ENCODE results near the gene SARS2. TPM values are rescaled to one million over a fixed set of nuclear protein-coding genes. Genes with fewer than 3 reads are reported as not detected.
"Not testable (repeated sequence)": the region's sequence is repeated elsewhere in the genome, so short reads cannot be mapped to it uniquely, and the experiment has no call there.

SARS2 gene
- polyA plus RNA-seq, 1 donor: 31.1 TPM

GRCh38 chr19:38889803-38890202 lies 40.8 kb downstream of the SARS2 start:
- no peak for DNase-seq

- no peak for DNase-seq
Observed at GRCh38 chr19:38888876-38889275, 41.7 kb downstream of the SARS2 start.

- DNase-seq: not testable (repeated sequence)
Observed at GRCh38 chr19:38884691-38885090, 45.9 kb downstream of the SARS2 start.

GRCh38 chr19:38883286-38883685 lies 47.3 kb downstream of the SARS2 start:
- no peak for DNase-seq

GRCh38 chr19:38880882-38881609 lies 49.5 kb downstream of the SARS2 start:
- DNase-seq: no peak

- no peak for DNase-seq
Observed at GRCh38 chr19:38880076-38880881, 50.3 kb downstream of the SARS2 start.

GRCh38 chr19:38879400-38879751 lies 51.2 kb downstream of the SARS2 start:
- DNase-seq: no peak

GRCh38 chr19:38878575-38879399 lies 51.8 kb downstream of the SARS2 start:
- DNase-seq: no peak

GRCh38 chr19:38877781-38878574 lies 52.6 kb downstream of the SARS2 start, which contains the start of gene RINL:
Gene RINL (minus strand): TSS chr19:38878275. CDS start chr19:38876742, 1,533 bp downstream.
- no peak for DNase-seq

- no peak for DNase-seq
Observed at GRCh38 chr19:38875656-38876395, 54.7 kb downstream of the SARS2 start.

- DNase-seq: not testable (repeated sequence)
Observed at GRCh38 chr19:38873400-38873799, 57.2 kb downstream of the SARS2 start.

GRCh38 chr19:38870612-38871011 lies 60.0 kb downstream of the SARS2 start:
- DNase-seq: no peak

- DNase-seq: peak; percentile 76
Observed at GRCh38 chr19:38869836-38870607, 60.5 kb downstream of the SARS2 start.

GRCh38 chr19:38869160-38869835 lies 61.3 kb downstream of the SARS2 start:
- no peak for DNase-seq

- no peak for DNase-seq
Observed at GRCh38 chr19:38868551-38868950, 62.0 kb downstream of the SARS2 start.

- DNase-seq: no peak
Observed at GRCh38 chr19:38867171-38867780, 63.3 kb downstream of the SARS2 start.
